ENCODE results near the gene SLC8B1. TPM values are rescaled to one million over a fixed set of nuclear protein-coding genes. Genes with fewer than 3 reads are reported as not detected.

The SLC8B1 gene
- total RNA-seq, 1 donor from 2014 or later: 19.1 TPM

GRCh38 chr12:113254298-113254697 is 80.6 kb downstream of the SLC8B1 start:
- no peak overlapping the region for H3K4me3 Mint-ChIP-seq
- peaks cover 16% of the 10 kb centered on the region for H3K9me3 Mint-ChIP-seq
- peaks cover 2% of the 10 kb centered on the region for H3K4me1 Mint-ChIP-seq
- H3K36me3 Mint-ChIP-seq: peaks cover 12% of the 10 kb centered on the region
- no peaks in the 10 kb centered on the region for H3K27me3 Mint-ChIP-seq (ENCODE audit: low read depth)
- DNase-seq (ENCODE audit: low spot score in 2 of 2, unreplicated experiment in 2 of 2): no peak
- H3K27ac Mint-ChIP-seq: no peak overlapping the region
- TF ChIP-seq CTCF (IDR thresholded peaks at IDR 0.05; ENCODE audit: unreplicated experiment): no peak

DNA sequence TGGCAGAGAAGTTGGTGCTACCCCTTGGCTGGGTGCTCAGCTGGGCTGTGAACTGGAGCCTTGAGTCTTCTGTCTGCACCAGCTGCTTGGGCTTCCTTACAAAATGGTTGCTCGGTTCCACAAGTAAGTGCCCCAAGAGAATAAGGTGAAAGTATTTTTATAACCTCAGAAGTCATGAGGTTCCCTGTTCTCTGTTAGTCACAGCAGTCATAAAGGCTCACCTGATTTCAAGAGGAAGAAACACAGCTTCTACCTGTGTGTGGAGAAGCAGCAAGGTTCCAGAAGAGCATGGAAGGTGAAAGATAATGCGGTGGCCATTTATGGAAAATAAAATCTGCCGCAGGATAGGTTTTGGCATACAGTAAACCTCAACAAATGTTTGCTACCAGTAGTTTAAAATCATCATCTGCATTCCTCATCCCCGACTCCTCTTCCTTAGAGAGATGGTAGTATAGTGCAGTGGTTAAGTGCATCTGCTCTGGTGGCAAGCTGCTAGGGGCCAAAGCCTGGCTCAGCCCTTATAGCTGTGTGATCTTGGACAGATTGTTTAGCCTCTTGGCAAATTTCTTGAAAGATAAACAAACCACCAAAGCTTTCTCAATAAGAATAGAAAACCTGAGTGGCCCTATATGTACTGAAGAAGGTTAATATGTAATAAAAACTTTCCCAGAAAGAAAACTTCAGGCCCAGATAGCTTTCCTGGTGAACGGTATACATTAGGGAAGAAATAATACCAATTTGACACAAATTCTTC is 81.2 kb downstream of the SLC8B1 start:
- no peak for DNase-seq (ENCODE audit: low spot score in 2 of 2, unreplicated experiment in 2 of 2)
- Mint-ChIP-seq H3K27ac (no peak overlapping the region), H3K36me3 (peaks cover 12% of the 10 kb centered on the region), H3K4me3 (no peak overlapping the region), H3K27me3 (ENCODE audit: low read depth) (no peaks in the 10 kb centered on the region), H3K4me1 (peaks cover 5% of the 10 kb centered on the region), H3K9me3 (peaks cover 16% of the 10 kb centered on the region)
- TF ChIP-seq CTCF (IDR thresholded peaks at IDR 0.05; ENCODE audit: unreplicated experiment): no peak

DNA sequence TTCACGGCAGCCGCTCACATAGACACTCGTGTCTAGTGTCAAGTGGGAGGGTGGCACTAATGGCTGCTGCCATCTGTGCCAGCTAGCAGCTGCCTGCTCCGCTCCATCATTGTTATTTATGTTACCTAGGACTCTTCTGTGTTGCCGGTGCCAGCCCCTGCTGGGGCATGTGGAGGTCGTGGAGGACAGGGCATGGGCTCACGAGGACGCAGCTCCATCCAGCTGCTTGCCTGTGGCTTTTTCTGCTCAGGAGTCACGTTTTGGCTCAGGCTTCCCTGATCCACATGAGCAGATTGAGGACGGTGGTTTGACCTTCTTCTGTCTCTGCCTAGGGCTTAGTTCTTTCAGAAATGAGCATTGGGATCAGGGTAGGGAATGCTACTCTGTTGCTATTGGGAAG is 82.4 kb downstream of the SLC8B1 start:
- DNase-seq (ENCODE audit: low spot score in 2 of 2, unreplicated experiment in 2 of 2): no peak
- TF ChIP-seq CTCF (IDR thresholded peaks at IDR 0.05; ENCODE audit: unreplicated experiment): no peak
- peaks cover 16% of the 10 kb centered on the region for H3K9me3 Mint-ChIP-seq
- H3K36me3 Mint-ChIP-seq: peaks cover 18% of the 10 kb centered on the region
- peaks cover 17% of the 10 kb centered on the region for H3K4me1 Mint-ChIP-seq
- H3K27me3 Mint-ChIP-seq (ENCODE audit: low read depth): no peaks in the 10 kb centered on the region
- H3K27ac Mint-ChIP-seq: no peak overlapping the region
- no peak overlapping the region for H3K4me3 Mint-ChIP-seq

GRCh38 chr12:113251404-113252070 is 83.4 kb downstream of the SLC8B1 start:
- Mint-ChIP-seq H3K27ac (no peak overlapping the region), H3K4me3 (no peak overlapping the region), H3K4me1 (peaks cover 26% of the 10 kb centered on the region), H3K27me3 (ENCODE audit: low read depth) (no peaks in the 10 kb centered on the region), H3K9me3 (peaks cover 16% of the 10 kb centered on the region), H3K36me3 (peaks cover 18% of the 10 kb centered on the region)
- DNase-seq (ENCODE audit: low spot score in 2 of 2, unreplicated experiment in 2 of 2): no peak
- no peak for TF ChIP-seq CTCF (IDR thresholded peaks at IDR 0.05; ENCODE audit: unreplicated experiment)

DNA sequence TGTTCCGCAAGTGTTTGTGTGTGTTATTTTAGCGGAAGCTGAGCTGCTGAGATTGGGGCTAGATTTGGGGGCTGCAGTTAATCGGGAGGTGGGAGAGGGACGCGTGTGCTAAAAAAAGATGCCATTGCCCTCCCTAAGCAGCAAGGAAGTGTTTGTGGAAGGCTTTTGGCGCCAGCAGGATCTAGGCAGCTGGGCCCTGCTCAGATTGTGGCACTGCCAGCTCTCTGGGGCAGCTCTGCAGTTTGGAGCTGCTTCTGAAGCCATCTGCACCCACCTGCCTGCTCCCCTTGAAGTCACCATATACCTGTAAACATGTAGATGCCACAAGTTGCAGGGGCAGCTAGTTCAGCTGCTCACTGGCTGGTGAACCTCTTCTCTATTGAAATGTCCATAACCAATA is 84.9 kb downstream of the SLC8B1 start:
- H3K9me3 Mint-ChIP-seq: peaks cover 15% of the 10 kb centered on the region
- no peak overlapping the region for H3K27ac Mint-ChIP-seq
- no peak overlapping the region for H3K4me3 Mint-ChIP-seq
- H3K4me1 Mint-ChIP-seq: peaks cover 37% of the 10 kb centered on the region
- H3K27me3 Mint-ChIP-seq (ENCODE audit: low read depth): no peaks in the 10 kb centered on the region
- no peak for DNase-seq (ENCODE audit: low spot score in 2 of 2, unreplicated experiment in 2 of 2)
- no peak for TF ChIP-seq CTCF (IDR thresholded peaks at IDR 0.05; ENCODE audit: unreplicated experiment)
- H3K36me3 Mint-ChIP-seq: peaks cover 18% of the 10 kb centered on the region

Data from mesothelial cell of epicardium (in vitro differentiated cells).